Large intestine (tissue), 3 donors: ENCODE data around the gene SERP2. TPM values are rescaled to one million over a fixed set of nuclear protein-coding genes. Genes with fewer than 3 reads are reported as not detected.

ENCODE experiments used
- DNase-seq, 2 donors: peaks; one replicate each; pipeline versions ENCODE4 v3.0.0 to v3.0.0-alpha.2; 2013
- H3K27ac ChIP-seq: one replicate; pipeline ENCODE4 v1.5.1; 2013; ENCODE audit warnings: low read length
- H3K27me3 ChIP-seq: 2 replicates; pipeline ENCODE4 v1.6.1; 2013; ENCODE audit warnings: low read length; ENCODE audit not compliant: control insufficient read depth, insufficient read depth
- H3K36me3 ChIP-seq: 2 replicates; pipeline ENCODE4 v1.6.1; 2013; ENCODE audit warnings: low read length; ENCODE audit not compliant: control insufficient read depth, insufficient read depth
- H3K4me1 ChIP-seq: one replicate; pipeline ENCODE4 v1.6.1; 2013; ENCODE audit warnings: low read length; ENCODE audit not compliant: control insufficient read depth, insufficient read depth
- H3K4me3 ChIP-seq: one replicate; pipeline ENCODE4 v1.5.1; 2013; ENCODE audit warnings: low read length
- H3K9me3 ChIP-seq: one replicate; pipeline ENCODE4 v1.6.1; 2013; ENCODE audit warnings: mild to moderate bottlenecking, low read depth, low read length, moderate library complexity; ENCODE audit not compliant: control insufficient read depth
- WGBS: methylation state at CpG from one replicate; pipeline ENCODE4 v1.1.5; 2013; ENCODE audit warnings: low lambda C conversion rate; ENCODE audit not compliant: insufficient coverage; 5-methylcytosine and 5-hydroxymethylcytosine counted together
- polyA plus RNA-seq: library from polyadenylated mRNA; unstranded; fragments of 120-200 nt; gene quantifications from one replicate; pipeline ENCODE4 v1.2.1, GENCODE V29; 2013

The SERP2 gene
- polyA plus RNA-seq, 1 donor: 7.6 TPM

GRCh38 chr13:44337581-44337980 is 36.0 kb upstream of the SERP2 start:
- Histone ChIP-seq H3K9me3 (no peaks in the 10 kb centered on the region), H3K27me3 (no peaks in the 10 kb centered on the region), H3K4me3 (no peak overlapping the region), H3K27ac (no peak overlapping the region), H3K4me1 (no peaks in the 10 kb centered on the region), H3K36me3 (no peaks in the 10 kb centered on the region)
- no CpG with 5 or more reads among the region's 4 CpGs for WGBS
- no peak for DNase-seq

- no CpG with 5 or more reads among the region's 2 CpGs for WGBS
- no peak overlapping the region for H3K27ac ChIP-seq
- no peaks in the 10 kb centered on the region for H3K36me3 ChIP-seq
- no peaks in the 10 kb centered on the region for H3K27me3 ChIP-seq
- H3K4me3 ChIP-seq: no peak overlapping the region
- H3K4me1 ChIP-seq: no peaks in the 10 kb centered on the region
- DNase-seq: no peak
- H3K9me3 ChIP-seq: no peaks in the 10 kb centered on the region
Observed at GRCh38 chr13:44340508-44340907, 33.1 kb upstream of the SERP2 start.

GRCh38 chr13:44342741-44343140 is 30.9 kb upstream of the SERP2 start:
- Histone ChIP-seq H3K36me3 (no peaks in the 10 kb centered on the region), H3K4me3 (no peak overlapping the region), H3K27me3 (no peaks in the 10 kb centered on the region), H3K27ac (no peak overlapping the region), H3K9me3 (no peaks in the 10 kb centered on the region), H3K4me1 (no peaks in the 10 kb centered on the region)
- 100% methylated on average over 1 of the region's 1 CpG for WGBS
- DNase-seq: no peak

DNA sequence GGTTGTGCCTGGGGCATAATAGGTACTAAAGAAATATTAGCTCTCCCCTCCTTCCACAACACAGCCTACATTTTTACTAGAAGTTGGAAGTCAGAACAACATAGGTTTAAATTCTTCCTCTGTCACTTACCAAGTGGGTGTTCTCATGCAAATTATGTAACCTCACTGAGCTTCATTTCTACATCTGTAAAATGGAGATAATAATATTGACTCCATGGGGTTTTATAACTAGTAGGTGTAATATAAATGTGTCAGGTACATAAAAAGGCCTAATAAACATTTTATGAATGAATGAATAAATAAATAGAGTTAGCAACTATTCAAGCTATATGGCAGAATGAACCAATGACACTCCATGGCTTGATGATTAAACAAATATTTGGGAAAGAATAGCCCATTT is 27.1 kb upstream of the SERP2 start:
- Histone ChIP-seq H3K36me3 (no peaks in the 10 kb centered on the region), H3K4me1 (no peaks in the 10 kb centered on the region)
- no peak for DNase-seq

GRCh38 chr13:44347301-44347700 is 26.3 kb upstream of the SERP2 start:
- H3K9me3 ChIP-seq: no peaks in the 10 kb centered on the region
- H3K36me3 ChIP-seq: no peaks in the 10 kb centered on the region
- H3K4me3 ChIP-seq: no peak overlapping the region
- H3K27ac ChIP-seq: no peak overlapping the region
- H3K4me1 ChIP-seq: no peaks in the 10 kb centered on the region
- WGBS: 100% methylated on average over 1 of the region's 2 CpGs
- no peak for DNase-seq
- no peaks in the 10 kb centered on the region for H3K27me3 ChIP-seq

More for the DNA sequence above, 27.1 kb upstream of the SERP2 start:
- Histone ChIP-seq H3K4me3 (no peak overlapping the region), H3K27me3 (no peaks in the 10 kb centered on the region), H3K9me3 (no peaks in the 10 kb centered on the region), H3K27ac (no peak overlapping the region)

DNA sequence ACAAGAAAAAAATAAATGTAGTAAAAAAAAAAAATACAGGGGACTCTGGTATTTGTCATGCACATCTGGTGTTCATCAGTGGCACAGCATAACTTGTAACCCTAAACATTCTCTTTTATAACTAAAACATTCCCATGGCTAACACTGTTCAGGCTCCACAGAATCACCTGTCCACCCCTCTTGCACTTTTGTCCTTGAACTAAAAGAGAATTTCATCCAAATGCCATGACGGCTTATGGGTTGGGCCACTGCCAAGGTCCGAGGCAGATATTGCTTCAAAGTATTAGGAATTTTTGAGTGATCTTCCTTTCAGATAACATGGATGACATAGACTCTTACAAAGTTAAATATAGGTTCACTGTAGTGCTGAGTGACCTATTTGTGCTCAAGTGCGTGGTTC is 25.7 kb upstream of the SERP2 start:
- no peaks in the 10 kb centered on the region for H3K9me3 ChIP-seq
- DNase-seq: no peak
- WGBS: 100% methylated on average over 1 of the region's 3 CpGs
- H3K27ac ChIP-seq: no peak overlapping the region
- no peak overlapping the region for H3K4me3 ChIP-seq
- H3K27me3 ChIP-seq: no peaks in the 10 kb centered on the region
- H3K4me1 ChIP-seq: no peaks in the 10 kb centered on the region
- no peaks in the 10 kb centered on the region for H3K36me3 ChIP-seq

DNA sequence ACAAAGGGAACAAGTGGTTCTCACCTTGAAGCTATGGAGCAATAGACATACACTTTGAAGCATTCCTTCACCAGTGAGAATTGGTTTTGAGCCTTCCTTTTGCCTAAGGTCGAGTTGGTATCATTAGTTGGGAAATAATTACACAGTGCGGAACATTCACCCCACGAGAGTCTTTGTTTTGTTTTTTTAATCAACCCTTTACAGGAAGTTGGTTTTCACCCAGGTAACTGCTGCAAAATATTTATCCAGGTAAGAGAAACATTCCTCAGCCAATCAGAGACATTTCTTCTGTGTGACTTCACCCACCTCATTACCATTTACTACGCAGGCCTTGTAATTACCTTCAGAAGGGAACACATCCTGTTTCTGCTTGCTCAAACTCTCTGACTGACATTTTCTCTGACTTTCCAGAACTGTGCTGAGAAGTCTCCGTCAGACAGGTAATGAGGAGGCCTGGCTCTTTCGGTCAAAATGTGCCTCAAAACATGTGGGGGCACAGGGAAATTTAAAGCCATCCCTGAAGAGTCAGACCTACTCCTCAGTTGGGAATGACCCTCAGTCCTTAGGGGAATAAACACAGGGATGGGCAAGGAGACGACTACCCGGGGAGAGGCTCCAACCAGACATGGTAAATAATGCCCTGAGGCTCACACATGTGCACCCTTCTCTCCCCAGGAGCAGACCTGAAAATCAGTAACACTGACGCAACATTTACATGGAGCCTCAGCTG is 22.7 kb upstream of the SERP2 start:
- H3K27ac ChIP-seq: no peak overlapping the region
- H3K9me3 ChIP-seq: no peaks in the 10 kb centered on the region
- no peak overlapping the region for H3K4me3 ChIP-seq
- no peaks in the 10 kb centered on the region for H3K36me3 ChIP-seq
- peaks cover 2% of the 10 kb centered on the region for H3K4me1 ChIP-seq
- no peak for DNase-seq
- 80% methylated on average over 1 of the region's 9 CpGs for WGBS
- no peaks in the 10 kb centered on the region for H3K27me3 ChIP-seq

- Histone ChIP-seq H3K27me3 (no peaks in the 10 kb centered on the region), H3K9me3 (no peaks in the 10 kb centered on the region), H3K27ac (no peak overlapping the region), H3K4me3 (no peak overlapping the region), H3K4me1 (peaks cover 2% of the 10 kb centered on the region), H3K36me3 (no peaks in the 10 kb centered on the region)
- no peak for DNase-seq
- no CpG with 5 or more reads among the region's 4 CpGs for WGBS
Observed at GRCh38 chr13:44351505-44351854, 22.1 kb upstream of the SERP2 start.

- no peak overlapping the region for H3K4me3 ChIP-seq
- peaks cover 2% of the 10 kb centered on the region for H3K4me1 ChIP-seq
- no peak overlapping the region for H3K27ac ChIP-seq
- H3K36me3 ChIP-seq: no peaks in the 10 kb centered on the region
- no peaks in the 10 kb centered on the region for H3K9me3 ChIP-seq
- no CpG with 5 or more reads among the region's 3 CpGs for WGBS
- DNase-seq: no peak
- H3K27me3 ChIP-seq: no peaks in the 10 kb centered on the region
Observed at GRCh38 chr13:44352202-44352601, 21.4 kb upstream of the SERP2 start.

GRCh38 chr13:44352671-44353070 is 21.0 kb upstream of the SERP2 start:
- Histone ChIP-seq H3K4me3 (no peak overlapping the region), H3K4me1 (peaks cover 2% of the 10 kb centered on the region), H3K27me3 (no peaks in the 10 kb centered on the region), H3K9me3 (no peaks in the 10 kb centered on the region), H3K27ac (no peak overlapping the region), H3K36me3 (no peaks in the 10 kb centered on the region)
- no CpG with 5 or more reads among the region's 2 CpGs for WGBS
- no peak for DNase-seq

GRCh38 chr13:44354331-44354730 is 19.3 kb upstream of the SERP2 start:
- H3K4me3 ChIP-seq: no peak overlapping the region
- peaks cover 2% of the 10 kb centered on the region for H3K9me3 ChIP-seq
- no peaks in the 10 kb centered on the region for H3K27me3 ChIP-seq
- no CpG with 5 or more reads among the region's 1 CpG for WGBS
- no peaks in the 10 kb centered on the region for H3K36me3 ChIP-seq
- peaks cover 8% of the 10 kb centered on the region for H3K4me1 ChIP-seq
- no peak overlapping the region for H3K27ac ChIP-seq
- no peak for DNase-seq
